HuH-7 (cell line): ENCODE measurements around the gene F2RL1.
"Not testable (repeated sequence)": the region's sequence is repeated elsewhere in the genome, so short reads cannot be mapped to it uniquely, and the experiment has no call there.

Experiments used
- DNase-seq: peaks from one replicate; pipeline ENCODE4 v3.0.0; 2011; ENCODE audit warnings: low spot score

F2RL1 gene, protein sequence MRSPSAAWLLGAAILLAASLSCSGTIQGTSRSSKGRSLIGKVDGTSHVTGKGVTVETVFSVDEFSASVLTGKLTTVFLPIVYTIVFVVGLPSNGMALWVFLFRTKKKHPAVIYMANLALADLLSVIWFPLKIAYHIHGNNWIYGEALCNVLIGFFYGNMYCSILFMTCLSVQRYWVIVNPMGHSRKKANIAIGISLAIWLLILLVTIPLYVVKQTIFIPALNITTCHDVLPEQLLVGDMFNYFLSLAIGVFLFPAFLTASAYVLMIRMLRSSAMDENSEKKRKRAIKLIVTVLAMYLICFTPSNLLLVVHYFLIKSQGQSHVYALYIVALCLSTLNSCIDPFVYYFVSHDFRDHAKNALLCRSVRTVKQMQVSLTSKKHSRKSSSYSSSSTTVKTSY

DNA sequence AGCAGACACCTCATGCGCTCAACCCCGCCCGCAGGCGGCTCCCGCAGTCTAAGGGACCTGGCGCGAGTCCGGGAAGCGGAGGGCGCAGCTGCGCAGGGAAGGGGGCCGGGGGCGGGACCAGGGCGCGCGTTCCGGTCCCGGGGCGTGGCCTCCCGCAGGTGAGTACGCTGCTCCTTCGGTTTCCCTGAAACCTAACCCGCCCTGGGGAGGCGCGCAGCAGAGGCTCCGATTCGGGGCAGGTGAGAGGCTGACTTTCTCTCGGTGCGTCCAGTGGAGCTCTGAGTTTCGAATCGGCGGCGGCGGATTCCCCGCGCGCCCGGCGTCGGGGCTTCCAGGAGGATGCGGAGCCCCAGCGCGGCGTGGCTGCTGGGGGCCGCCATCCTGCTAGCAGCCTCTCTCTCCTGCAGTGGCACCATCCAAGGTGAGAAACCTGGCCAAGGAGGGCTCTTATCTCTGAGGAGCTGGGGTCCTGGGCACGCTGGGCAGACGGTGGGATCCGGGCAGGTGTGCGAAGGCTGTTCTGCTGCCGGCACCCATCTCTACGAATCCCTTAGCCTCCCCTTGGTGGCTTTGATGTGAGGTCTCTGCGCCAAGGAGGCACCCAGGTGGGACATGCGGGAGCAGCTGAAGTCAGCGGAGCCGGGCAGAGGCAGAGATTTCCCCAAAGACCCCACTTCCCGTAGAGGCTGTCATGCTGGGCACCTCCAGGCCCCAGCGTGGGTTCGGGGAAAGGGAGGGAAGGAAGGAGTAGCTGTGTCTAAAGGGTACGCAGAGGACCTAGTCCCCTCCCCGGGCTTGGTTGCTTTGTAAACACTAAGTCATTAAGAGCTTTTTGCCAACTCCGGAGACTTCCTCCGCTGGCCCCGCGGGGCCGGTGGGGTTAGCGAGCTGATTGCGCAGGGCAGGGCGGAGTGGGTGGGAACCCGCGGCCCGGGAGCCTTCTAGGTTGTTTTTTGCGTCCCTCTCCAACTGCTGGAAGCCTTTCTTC is at the start of gene F2RL1:
TSS of gene F2RL1 (plus strand) at position 187 of the 988 bp plus-strand sequence. CDS start at position 340, 153 bp downstream.
- DNase-seq: peak; percentile 86

DNA sequence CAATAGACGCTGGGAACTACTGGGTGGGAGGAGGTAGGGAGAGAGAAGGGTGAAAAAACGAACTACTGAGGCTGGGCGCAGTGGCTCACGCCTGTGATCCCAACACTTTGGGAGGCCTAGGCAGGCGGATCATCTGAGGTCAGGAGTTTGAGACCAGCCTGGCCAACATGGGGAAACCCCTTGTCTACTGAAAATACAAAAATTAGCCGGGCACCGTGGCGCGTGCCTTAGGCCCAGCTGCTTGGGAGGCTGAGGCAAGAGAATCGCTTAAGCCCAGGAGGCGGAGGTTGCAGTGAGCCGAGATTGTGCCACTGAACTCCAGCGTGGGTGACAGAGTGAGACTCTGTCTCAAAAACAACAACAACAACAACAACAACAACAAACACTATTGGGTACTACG is 47.8 kb upstream of the F2RL1 start:
- not testable (repeated sequence) for DNase-seq

DNA sequence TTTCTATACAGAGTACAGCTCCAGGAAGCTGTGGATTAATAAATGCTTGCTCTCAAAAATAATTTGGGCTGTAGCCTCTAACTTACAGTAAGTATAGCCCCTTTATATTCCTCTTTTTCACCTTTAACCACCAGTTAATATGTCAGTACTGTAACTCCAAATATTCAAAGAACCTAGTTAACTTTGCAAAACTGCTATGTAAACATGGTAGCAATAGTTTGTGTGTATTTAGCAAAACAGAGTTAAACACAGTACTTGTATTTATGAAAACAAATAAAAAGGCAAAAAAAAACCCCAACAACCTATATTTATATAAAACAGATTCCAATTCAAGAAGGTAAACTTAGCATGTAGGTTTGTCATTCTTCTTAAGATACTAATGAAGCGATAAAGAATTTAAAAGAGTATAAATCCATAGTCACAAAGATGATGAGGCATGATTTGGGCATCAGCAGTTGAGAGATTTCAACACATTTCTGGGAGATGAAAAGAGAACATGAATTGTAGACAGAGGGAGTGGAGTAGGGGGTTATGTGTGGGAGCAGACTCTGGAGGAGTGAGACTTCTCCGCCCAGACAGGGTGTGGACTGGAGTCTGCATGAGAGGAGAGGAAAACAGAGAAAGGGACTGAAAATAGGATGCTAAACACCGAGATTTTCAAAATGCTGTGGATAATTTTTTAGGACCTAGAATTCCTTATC is 47.0 kb upstream of the F2RL1 start:
- no peak for DNase-seq

DNA sequence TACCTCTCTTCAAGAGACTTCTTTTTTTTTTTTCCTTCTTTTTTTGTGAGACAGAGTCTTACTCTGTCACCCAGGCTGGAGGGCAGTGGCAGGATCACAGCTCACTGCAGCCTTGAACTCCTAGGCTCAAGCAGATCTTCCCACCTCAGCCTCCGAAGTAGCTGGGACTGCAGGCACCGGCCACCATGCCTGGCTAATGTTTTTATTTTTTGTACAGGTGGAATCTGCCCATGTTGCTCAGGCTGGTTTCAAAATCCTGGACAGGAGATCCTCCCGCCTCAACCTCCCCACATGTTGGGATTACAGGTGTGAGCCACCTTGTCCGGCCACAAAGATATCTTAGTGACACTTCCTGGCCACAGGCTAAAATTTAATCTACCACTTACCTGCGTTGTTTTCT is 42.9 kb upstream of the F2RL1 start:
- no peak for DNase-seq

DNA sequence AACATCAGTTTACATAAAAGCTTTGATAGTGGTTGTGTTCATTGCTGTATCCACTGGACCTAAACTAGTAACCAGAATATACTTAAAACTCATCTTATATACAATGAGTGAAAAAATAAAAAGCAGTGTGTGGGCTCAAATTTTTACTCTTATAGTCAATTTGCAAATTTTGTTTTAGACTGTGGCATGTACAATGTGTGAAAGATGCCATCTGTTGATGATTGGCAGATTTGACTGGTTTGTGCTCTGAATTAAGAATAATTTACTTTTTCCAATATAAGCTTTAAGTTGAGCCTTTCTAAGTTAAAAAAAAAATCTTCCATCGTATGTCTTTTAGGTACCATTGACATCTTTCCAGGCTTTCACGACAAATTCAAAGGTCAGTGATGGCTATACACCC is 42.4 kb upstream of the F2RL1 start:
- no peak for DNase-seq

DNA sequence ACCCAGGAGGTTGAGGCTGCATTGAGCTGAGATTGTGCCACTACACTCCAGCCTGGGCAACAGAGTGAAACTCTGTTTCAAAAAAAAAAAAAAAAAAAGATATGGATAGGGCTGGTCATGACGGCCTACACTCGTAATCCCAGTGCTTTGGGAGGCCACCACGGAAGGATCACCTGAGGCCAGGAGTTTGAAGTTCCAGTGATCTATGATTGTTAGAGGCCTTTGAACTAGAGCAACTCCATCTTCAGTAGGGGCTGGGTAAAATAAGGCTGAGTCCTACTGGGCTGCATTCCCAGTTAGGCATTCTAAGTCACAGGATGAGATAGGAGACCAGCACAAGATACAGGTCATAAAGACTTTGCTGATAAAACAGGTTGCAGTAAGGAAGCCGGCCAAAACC is 38.2 kb upstream of the F2RL1 start:
- DNase-seq: not testable (repeated sequence)

DNA sequence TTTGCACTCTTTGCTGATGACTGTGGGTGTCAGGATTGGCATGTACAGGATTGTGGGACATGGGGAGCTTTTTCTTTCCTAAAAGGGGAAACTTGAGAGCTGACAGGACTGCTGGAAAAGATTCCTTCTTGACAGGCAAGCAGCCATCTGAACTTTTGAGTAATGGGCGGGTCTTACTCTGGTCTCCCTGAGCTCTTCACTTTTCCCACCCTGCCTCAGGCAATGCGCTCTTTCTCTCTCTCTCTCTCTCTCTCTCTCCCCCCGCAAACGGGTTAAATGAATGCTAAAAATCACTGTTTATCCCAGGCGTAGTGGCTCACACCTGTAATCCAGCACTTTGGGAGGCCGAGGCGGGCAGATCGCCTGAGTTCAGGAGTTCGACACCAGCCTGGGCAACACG is 37.1 kb upstream of the F2RL1 start:
- DNase-seq: no peak

DNA sequence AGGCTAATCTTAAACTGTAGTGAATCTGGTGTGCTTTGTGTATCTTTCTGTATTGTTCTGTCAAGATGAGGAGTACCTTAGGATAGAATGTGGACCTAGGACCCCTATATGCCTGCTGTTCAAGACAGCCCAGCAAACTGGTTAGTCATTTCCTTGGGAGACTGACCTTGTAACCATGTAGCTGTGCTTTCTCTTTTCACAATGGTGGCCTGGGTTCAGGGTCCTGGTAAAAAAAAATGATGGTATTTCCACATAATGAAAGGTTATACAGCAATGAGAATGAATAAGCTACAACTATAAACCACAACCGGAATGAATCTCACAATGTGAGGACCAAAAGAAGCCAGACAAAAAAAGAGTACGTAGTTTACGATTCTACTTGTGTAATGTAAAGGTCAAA is 36.4 kb upstream of the F2RL1 start:
- no peak for DNase-seq

DNA sequence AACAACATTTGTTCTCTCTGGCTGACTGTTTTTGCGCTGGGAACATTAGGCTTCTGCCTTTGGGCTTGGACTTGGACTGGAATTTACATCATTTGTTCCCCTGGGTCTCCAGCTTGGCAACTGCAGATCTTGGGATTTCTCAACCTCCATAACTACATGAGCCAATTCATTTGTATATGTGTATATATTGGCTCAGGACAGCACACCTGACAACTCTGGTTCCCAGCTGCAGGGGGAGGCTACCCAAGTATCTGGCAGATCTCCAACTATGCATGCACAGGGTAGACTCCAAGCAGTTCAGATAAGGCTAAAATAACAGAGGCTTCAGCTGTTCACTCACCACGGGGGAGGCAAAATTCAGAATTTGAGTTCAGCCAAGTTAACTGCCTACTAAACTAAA is 31.6 kb upstream of the F2RL1 start:
- no peak for DNase-seq

DNA sequence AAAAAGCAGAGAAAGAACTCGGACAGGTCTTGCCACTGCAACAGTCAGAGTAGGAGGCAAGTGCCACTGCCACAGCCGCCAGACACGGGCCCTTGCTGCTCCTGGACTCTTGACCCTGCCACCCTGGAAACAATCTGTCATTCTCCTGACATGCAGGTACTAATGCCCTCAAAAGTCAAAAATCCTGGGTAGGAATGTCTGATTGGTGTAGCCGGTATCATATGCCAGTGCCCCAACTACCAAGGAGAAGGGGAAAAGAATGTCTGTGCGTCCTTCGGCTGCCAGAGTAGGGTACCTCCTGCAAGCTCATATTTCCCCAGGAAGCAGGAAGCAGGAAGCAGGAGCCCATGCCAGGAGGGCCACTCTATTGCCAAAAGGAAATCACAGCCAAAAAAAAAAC is 30.5 kb upstream of the F2RL1 start:
- no peak for DNase-seq

DNA sequence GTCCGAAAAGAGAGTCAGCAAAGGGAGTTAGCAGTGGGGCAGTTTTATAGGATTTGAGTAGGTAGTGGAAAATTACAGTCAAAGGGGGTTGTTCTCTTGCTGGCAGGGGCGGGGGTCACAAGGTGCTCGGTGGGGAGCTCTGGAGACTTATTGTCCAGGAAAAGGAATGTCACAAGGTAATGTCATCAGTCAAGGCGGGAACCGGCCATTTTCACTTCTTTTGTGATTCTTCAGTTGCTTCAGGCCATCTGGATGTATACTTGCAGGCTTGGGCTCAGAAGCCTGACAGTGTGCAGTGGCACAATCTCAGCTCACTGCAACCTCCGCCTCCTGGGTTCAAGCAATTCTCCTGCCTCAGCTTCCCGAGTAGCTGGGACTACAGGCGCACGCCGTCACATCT is 29.6 kb upstream of the F2RL1 start:
- not testable (repeated sequence) for DNase-seq

DNA sequence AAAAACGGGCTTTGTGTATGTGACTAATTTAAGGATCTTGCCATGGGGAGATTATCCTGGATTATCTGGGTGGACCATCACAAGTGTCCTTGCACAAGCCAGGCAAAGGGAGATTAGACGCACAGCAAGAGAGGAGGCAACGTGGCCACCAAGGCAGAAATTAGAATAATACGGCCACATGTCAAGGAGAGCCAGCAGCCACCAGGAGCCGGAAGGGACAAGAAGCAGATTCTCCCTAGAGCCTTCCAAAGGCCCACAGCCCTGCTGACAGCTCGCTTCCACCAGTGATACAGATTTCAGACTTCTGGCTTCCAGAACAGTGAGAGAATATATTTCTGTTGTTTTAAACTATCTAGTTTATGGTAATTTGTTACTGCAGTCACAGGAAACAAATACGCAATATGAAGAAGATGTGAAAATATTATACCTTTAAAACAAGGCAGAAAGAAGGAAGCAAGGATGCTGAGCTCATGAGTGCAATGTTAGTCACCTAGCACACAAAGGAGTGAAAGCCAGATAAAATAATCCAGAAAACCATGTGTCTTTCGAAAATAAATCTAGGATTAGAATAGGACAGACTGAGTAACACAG is 28.7 kb upstream of the F2RL1 start:
- no peak for DNase-seq

DNA sequence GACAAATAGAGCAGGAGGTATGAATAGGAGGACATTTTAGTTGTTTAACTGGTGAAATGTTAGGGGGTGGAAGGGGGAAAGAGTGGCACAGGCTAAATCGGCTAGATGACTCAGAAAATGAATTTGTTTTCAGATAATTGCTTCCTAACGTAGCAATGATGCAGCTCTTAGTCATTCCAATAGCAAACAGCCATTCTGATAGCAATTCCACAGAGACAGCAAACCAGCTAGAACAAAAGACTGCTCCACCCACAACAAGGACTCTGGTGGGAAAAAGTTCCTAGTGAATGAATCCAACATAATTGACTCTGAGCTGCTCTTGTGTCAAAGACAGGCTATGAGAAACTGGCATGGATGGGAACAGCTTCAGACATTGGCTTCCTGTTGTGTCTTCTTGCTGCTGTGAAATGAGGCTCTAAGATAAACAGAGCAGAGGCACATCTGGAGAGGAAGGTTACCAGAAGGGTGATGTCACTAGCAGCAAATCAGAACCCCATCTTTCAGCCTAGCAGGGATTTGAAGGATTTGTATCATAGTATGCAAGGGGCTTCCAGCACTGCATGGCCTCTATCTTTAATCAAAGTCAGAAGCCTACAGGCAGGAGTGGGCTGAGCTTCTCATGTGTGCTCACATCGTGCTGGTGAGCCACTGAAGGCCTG is 28.1 kb upstream of the F2RL1 start:
- no peak for DNase-seq

DNA sequence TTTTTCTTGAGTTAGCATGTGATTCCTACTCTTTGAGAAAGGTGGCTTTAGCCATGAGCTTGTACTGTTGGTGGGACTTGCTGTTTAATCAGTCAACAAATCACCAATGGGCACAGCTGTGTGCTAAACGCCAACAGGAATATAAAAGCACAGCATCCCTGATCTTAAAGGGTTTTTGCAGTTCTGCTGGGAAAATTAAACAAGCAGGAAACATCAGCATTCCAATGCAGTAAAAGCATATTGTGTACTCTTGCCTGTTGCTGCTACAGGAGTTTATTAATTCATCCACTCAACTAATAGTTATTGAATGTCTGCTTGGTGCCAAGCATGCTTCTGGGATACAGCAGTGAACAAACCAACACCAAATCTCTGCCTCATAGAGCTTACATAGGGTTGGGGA is 27.4 kb upstream of the F2RL1 start:
- DNase-seq: no peak

DNA sequence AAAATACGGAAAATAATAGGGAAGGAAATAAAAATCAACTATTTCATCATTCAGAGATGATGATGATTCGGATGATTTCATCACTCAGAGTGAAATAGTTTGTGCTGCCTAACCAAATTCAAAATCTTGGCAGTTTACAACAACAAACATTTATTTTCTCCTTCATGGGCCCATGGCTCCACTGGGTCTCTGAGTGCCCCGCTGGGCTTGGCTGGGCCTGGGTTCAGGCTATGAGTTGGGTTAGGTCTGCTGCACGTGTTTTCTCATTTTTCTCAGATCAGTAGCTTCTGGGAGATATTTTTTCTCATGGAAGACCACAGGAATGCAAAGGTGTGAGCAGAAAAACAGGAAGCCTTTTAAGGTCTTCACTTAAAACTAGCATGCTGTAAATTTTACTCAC is 24.0 kb upstream of the F2RL1 start:
- no peak for DNase-seq

DNA sequence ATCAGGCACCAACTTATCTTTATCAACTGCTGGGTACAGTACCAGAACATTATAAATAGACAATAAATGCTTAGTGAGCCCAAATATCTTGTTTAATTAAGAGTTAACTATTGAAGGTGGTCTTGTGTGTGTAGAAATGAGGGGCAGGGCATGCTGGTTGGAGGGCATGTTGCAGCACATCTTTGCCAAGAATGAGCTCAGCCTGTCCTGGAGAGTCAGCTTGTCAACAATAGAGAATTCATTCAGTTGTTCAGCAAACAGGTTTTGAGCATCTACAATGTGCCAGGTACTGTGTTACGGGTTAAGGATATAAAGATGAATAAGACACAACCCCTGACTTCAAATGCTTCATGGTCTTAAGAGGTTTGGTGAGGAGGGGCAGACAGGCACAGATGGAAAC is 19.2 kb upstream of the F2RL1 start:
- DNase-seq: no peak

DNA sequence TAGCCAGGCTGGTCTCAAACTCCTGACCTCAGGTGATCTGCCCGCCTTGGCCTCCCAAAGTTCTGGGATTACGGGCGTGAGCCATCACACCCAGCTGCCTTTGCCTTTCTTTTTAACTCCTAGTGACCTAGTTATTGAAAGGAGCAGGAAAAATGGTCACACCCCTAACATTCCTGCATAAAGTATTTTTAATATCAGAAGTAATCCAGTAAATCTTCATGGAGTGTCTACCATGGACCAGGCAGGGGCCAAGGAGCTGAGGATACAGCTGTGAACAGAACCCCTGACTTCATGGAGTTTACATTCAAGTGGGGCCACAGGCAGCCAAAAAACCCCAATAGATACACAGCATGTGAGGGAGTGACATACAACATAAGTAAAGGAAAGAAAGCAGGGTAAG is 18.3 kb upstream of the F2RL1 start:
- no peak for DNase-seq

DNA sequence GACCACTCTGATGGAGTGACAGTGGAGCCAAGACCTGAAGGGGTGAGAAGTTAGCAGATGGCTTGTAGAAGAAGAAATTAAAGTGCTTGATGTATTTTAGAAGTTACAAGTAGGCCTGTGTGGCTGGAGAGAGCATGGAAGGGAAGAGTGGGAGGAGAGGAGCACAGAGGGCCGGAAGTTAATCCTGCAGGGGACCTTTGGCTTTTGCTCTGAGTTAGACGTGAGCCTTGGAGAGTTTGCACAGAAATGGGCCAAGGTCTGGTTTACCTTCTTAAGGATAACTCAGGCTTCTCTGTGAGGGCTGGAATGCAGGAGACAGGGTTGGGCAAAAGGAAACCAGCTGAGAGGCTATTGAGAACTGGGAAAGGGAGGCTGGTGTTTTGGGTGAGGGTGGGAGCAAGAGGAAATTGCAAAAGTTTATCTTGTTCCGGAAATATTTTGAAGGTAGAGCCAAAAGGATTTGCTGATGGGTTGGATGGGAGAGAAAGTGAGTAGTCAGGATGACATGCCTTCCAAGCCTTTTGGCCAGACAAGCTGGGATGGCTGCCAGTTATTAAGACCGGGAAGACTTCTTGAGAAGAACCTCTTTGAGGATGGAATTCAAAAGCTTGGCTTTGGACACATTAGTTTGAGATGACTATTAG is 17.5 kb upstream of the F2RL1 start:
- DNase-seq: no peak

DNA sequence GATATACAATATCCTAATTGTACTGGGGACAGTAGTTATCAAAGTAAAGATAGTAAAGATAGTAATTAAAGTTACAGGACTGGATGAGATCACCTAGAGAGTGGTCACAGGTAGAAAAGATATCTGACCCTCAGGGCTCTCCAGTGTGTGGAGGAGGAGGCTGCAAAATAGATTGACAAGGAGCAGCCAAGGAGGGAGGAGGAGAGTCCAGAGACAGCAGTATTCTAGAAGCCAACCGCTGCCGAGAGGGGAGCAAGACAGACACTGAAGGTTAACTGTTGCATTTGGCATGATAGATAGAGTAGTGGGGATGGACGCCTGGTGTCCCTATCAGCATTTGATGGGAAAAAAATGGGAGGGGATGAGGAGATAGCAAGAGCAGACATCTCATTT is 17.0 kb upstream of the F2RL1 start:
- no peak for DNase-seq

DNA sequence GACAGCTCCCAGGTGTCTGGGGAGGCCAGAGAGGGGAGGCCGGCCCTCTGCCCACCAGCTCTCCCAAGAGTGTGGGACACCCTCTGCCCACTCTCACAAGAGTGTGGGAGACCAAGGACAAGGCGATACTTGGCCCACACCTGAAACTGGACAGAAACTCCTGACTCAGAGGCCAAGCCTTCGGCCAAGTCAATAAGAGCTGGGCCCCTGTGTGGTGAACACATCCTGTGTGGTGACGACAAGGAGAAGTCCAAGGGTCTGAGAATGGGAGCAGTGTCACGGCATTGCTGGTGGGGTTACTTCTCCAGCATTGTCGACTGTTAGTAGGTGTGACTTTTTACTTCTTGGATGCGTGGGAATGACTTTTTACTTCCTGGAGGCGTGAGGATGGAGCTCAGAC is 14.6 kb upstream of the F2RL1 start:
- DNase-seq: no peak
